MM.1S (cell line): ENCODE measurements around the gene ATP4A.

ENCODE experiments used
- DNase-seq: peaks from one replicate; pipeline ENCODE4 v3.0.0-alpha.2; 2015
- H2AFZ ChIP-seq: fragments of 300-600 bp; sonication (generic); 2 replicates; pipeline ENCODE4 v1.6.0; 2016; ENCODE audit warnings: antibody characterized with exemption, low read length
- H3F3A ChIP-seq: fragments of 300-600 bp; sonication (generic); 2 replicates; pipeline ENCODE4 v1.6.1; 2016; ENCODE audit warnings: mild to moderate bottlenecking, antibody characterized with exemption, low read length, moderate library complexity, mixed read lengths; ENCODE audit not compliant: insufficient read depth
- H3K27ac ChIP-seq: fragments of 300-600 bp; sonication (generic); 2 replicates; pipeline ENCODE4 v1.5.1; 2016; ENCODE audit warnings: mild to moderate bottlenecking, low read length
- H3K27me3 ChIP-seq: fragments of 300-600 bp; sonication (generic); replicated peaks from 2 replicates; pipeline ENCODE4 v1.6.0; 2016; ENCODE audit warnings: low read length; ENCODE audit not compliant: insufficient read depth
- H3K36me3 ChIP-seq: fragments of 300-600 bp; sonication (generic); replicated peaks from 2 replicates; pipeline ENCODE4 v1.6.1; 2016; ENCODE audit warnings: mild to moderate bottlenecking, low read length, mixed read lengths; ENCODE audit not compliant: insufficient read depth
- H3K4me1 ChIP-seq: fragments of 300-600 bp; sonication (generic); 2 replicates; pipeline ENCODE4 v1.6.1; 2016; ENCODE audit warnings: low read length, mixed read lengths
- H3K4me2 ChIP-seq: fragments of 300-600 bp; sonication (generic); 2 replicates; pipeline ENCODE4 v1.6.0; 2016; ENCODE audit warnings: low read depth, low read length
- H3K4me3 ChIP-seq: fragments of 300-600 bp; sonication (generic); 2 replicates; pipeline ENCODE4 v1.5.1; 2016; ENCODE audit warnings: low read length, mixed read lengths
- H3K79me2 ChIP-seq: fragments of 300-600 bp; sonication (generic); 2 replicates; pipeline ENCODE4 v1.6.1; 2016; ENCODE audit warnings: mixed run types, low read length, mixed read lengths
- H3K9ac ChIP-seq: fragments of 300-600 bp; sonication (generic); 2 replicates; pipeline ENCODE4 v1.6.1; 2016; ENCODE audit warnings: low read length, mixed read lengths
- H3K9me2 ChIP-seq: fragments of 300-600 bp; sonication (generic); replicated peaks from 2 replicates; pipeline ENCODE4 v1.6.1; 2016; ENCODE audit warnings: mild to moderate bottlenecking, low read length, mixed read lengths; ENCODE audit not compliant: insufficient read depth
- H3K9me3 ChIP-seq: fragments of 300-600 bp; sonication (generic); replicated peaks from 2 replicates; pipeline ENCODE4 v1.6.1; 2016; ENCODE audit warnings: mild to moderate bottlenecking, low read length, mixed read lengths; ENCODE audit not compliant: insufficient read depth
- H4K20me1 ChIP-seq: fragments of 300-600 bp; sonication (generic); 2 replicates; pipeline ENCODE4 v1.6.1; 2016; ENCODE audit warnings: mild to moderate bottlenecking, low read length, moderate library complexity, mixed read lengths; ENCODE audit not compliant: insufficient read depth
- CTCF ChIP-seq: fragments of 300-600 bp; sonication (generic); IDR thresholded peaks from 2 replicates; pipeline ENCODE4 v1.5.1; 2016; ENCODE audit warnings: antibody characterized with exemption, low read length, mixed read lengths
- EZH2 ChIP-seq: fragments of 300-600 bp; sonication (generic); optimal IDR thresholded peaks from 2 replicates; pipeline ENCODE3; 2017; ENCODE audit warnings: low read depth, mild to moderate bottlenecking, antibody characterized with exemption, low read length, mixed read lengths
- EZH2phosphoT487 ChIP-seq: fragments of 300-600 bp; sonication (generic); IDR thresholded peaks from 2 replicates; pipeline ENCODE4 v1.6.1; 2018; ENCODE audit warnings: antibody characterized with exemption, low read length

Gene ATP4A

GRCh38 chr19:35545001-35545854 lies 18.2 kb downstream of the ATP4A start, which contains the start of gene TMEM147:
Gene TMEM147, plus strand, starts transcription at chr19:35545626. Its CDS starts 114 bp downstream, at chr19:35545740.
- H3K27me3 ChIP-seq, result no peaks in the 10 kb centered on the region
- H3K9me3 ChIP-seq, result no peaks in the 10 kb centered on the region
- no peaks in the 10 kb centered on the region for H3K9me2 ChIP-seq
- H3K27ac ChIP-seq, result peak within 1 kb of the TSS; percentile 17; the same call in 1 of the 2 replicates
- H3K4me3 ChIP-seq, result peak within 1 kb of the TSS; percentile 82
- H3F3A ChIP-seq, result no peaks in the 10 kb centered on the region
- no peaks in the 10 kb centered on the region for H4K20me1 ChIP-seq
- H3K4me1 ChIP-seq, result peaks cover 11% of the 10 kb centered on the region
- H2AFZ ChIP-seq, result peak within 1 kb of the TSS; percentile 96
- H3K9ac ChIP-seq, result peak within 1 kb of the TSS; percentile 90
- H3K4me2 ChIP-seq, result peak within 1 kb of the TSS; percentile 93
- peak; percentile 89 for DNase-seq
- TF ChIP-seq CTCF, result no peak
- H3K36me3 ChIP-seq, result no peaks in the 10 kb centered on the region
- H3K79me2 ChIP-seq, result peaks cover 30% of the 10 kb centered on the region

GRCh38 chr19:35544110-35544802 lies 19.2 kb downstream of the ATP4A start:
- H3K79me2 ChIP-seq, result peaks cover 30% of the 10 kb centered on the region
- no peak overlapping the region; the same call in 1 of the 2 replicates for H3K9ac ChIP-seq
- no peak overlapping the region for H3K27ac ChIP-seq
- H3K9me3 ChIP-seq, result no peaks in the 10 kb centered on the region
- no peaks in the 10 kb centered on the region for H3K27me3 ChIP-seq
- H3K9me2 ChIP-seq, result no peaks in the 10 kb centered on the region
- no peaks in the 10 kb centered on the region for H3K36me3 ChIP-seq
- H3K4me2 ChIP-seq, result peak overlapping the region; percentile 93
- no peak for DNase-seq
- 0 out of 2 replicates have a peak overlapping the region, but pooled peaks have one; percentile 91 for H2AFZ ChIP-seq
- TF ChIP-seq CTCF, result no peak
- no peak for TF ChIP-seq EZH2phosphoT487
- TF ChIP-seq EZH2, result no peak
- H3F3A ChIP-seq, result no peaks in the 10 kb centered on the region
- peaks cover 11% of the 10 kb centered on the region for H3K4me1 ChIP-seq
- H4K20me1 ChIP-seq, result no peaks in the 10 kb centered on the region
- H3K4me3 ChIP-seq, result peak overlapping the region; percentile 82

- no peak overlapping the region for H3K4me2 ChIP-seq
Observed at GRCh38 chr19:35543280-35544109, 20.0 kb downstream of the ATP4A start.

More at GRCh38 chr19:35543280-35544109, 20.0 kb downstream of the ATP4A start:
- no peak for DNase-seq
- peaks cover 30% of the 10 kb centered on the region for H3K79me2 ChIP-seq
- H3K9me3 ChIP-seq, result no peaks in the 10 kb centered on the region
- H4K20me1 ChIP-seq, result no peaks in the 10 kb centered on the region
- no peaks in the 10 kb centered on the region for H3F3A ChIP-seq
- H3K4me1 ChIP-seq, result peaks cover 11% of the 10 kb centered on the region
- H2AFZ ChIP-seq, result no peak overlapping the region
- no peaks in the 10 kb centered on the region for H3K36me3 ChIP-seq
- H3K9ac ChIP-seq, result no peak overlapping the region
- H3K27me3 ChIP-seq, result no peaks in the 10 kb centered on the region
- H3K9me2 ChIP-seq, result no peaks in the 10 kb centered on the region
- no peak overlapping the region for H3K27ac ChIP-seq
- no peak overlapping the region for H3K4me3 ChIP-seq
- TF ChIP-seq EZH2phosphoT487 (no peak), EZH2 (no peak), CTCF (no peak)
